GM19239 (cell line): ENCODE data around the gene RAB20.

Experiments
- DNase-seq: peaks from one replicate; pipeline ENCODE4 v3.0.0; 2011; ENCODE audit warnings: low spot score; ENCODE audit not compliant: insufficient read length
- FAIRE-seq: peaks from 2 replicates; lab custom pipeline; 2011; peaks lifted over from hg19 to GRCh38; lab: Jason Lieb, UNC

Gene RAB20

GRCh38 chr13:110478405-110479214 is 82.9 kb downstream of the RAB20 start:
- FAIRE-seq (no peak), DNase-seq (no peak)

DNA sequence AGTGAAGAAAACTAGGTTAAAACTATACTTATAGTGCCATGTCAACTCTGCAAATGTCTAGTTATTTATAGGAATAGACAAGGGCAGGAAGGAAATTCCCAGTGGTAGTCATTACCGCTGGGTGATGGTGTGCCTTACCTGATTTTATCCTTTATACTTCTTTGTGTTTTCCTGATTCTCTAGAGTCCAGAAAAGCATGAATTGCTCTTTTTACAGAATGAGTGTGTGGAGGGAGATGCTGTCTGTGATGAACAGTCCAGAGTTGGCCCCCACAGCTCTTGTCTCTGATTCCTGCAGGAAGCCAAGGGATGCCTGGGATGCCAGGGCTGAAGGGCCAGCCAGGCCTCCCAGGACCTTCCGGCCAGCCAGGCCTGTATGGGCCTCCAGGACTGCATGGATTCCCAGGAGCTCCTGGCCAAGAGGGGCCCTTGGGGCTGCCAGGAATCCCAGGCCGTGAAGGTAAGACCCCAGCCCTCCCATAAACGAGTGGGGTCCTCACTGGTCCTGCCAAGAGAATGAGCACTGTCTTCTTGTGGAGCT is 83.7 kb downstream of the RAB20 start:
- DNase-seq = no peak
- FAIRE-seq = no peak

DNA sequence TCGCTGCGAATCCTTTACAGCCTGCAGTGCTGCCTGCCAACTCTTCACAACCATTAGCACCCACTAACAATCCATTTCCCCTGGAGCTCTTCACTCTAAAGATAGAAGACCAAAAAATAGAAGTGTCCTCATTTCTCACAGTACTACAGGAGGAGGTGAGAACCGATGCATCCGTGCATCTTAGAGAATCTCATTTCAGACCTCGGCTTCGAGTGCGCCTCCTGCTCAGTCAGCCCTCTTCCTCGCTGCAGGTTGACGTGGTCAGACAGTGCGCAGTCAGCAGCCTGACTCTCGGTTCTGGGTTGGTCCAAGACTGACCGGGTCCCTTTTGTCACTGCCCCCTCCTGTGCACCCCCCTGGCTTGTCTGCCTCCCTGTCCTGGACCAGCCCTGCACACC is 85.3 kb downstream of the RAB20 start:
- DNase-seq (no peak), FAIRE-seq (no peak)

- DNase-seq = no peak
- no peak for FAIRE-seq
Measured at GRCh38 chr13:110475550-110476219, 85.8 kb downstream of the RAB20 start.

DNA sequence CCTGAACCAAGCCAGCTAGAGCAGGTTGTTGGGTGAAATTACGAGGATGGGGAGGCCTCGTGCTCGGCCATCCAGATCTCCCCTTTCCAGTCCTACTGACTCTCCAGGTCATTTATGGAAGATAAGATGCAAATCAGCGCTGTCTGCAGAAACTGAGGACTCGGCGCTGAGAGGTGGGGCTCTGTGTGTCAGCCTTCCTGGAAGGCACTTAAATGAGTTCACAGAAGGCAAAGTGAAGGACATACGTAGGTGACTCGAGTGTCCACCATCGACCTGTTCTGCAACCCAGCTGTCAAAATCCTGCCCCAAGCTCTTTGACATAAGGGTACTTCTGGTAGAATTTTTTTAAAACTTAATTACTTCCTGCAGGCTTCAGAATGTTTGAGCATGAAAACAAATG is 86.4 kb downstream of the RAB20 start:
- DNase-seq (no peak), FAIRE-seq (no peak)

DNA sequence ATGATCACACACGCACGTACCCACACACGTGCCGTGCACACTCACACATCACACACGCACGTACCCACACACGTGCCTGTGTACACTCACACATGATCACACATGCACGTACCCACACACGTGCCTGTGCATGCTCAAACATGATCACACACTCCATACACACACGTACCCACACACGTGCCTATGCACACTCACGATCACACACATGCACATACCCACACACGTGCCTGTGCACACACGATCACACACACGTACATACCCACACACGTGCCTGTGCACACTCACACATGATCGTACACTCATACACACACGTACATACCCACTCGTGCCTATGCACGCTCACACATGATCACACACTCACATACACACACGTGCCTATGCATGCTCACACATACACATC is 86.8 kb downstream of the RAB20 start:
- no peak for FAIRE-seq
- DNase-seq = no peak
